ENCODE measurements around the gene AGBL4.

GRCh38 chr1:48693674-48694320 is 1330.0 kb downstream of the AGBL4 start:
- TF ChIP-seq GATA2 (IDR thresholded peaks at IDR 0.05; ENCODE audit: low read depth, low read length) (no peak), GATA3 (IDR thresholded peaks at IDR 0.05; ENCODE audit: low read depth, low read length) (no peak)

Data from SH-SY5Y (cell line).